Measurements from ENCODE around the gene STX12.

- no peak for TF ChIP-seq ZNF335 (tag by site-specific recombination; conservative IDR thresholded peaks at IDR 0.05)
- no peak for TF ChIP-seq CTCF (tag by site-specific recombination; IDR thresholded peaks at IDR 0.05)
- TF ChIP-seq ZBTB44 (tag by site-specific recombination; IDR thresholded peaks at IDR 0.05): no peak
- TF ChIP-seq ZNF274 (IDR thresholded peaks at IDR 0.05; ENCODE audit: low read length): no peak
- no peak for TF ChIP-seq ZNF274 (tag by site-specific recombination; IDR thresholded peaks at IDR 0.05; ENCODE audit: borderline replicate concordance)
Observed at GRCh38 chr1:27861436-27861835, 88.4 kb downstream of the STX12 start.

Data from HEK293 (cell line).